ENCODE results near the gene ZCCHC7. TPM values are rescaled to one million over a fixed set of nuclear protein-coding genes. Genes with fewer than 3 reads are reported as not detected.
A peak's percentile ranks its signal among the peaks of the same experiment; 100 is the strongest.

The ZCCHC7 gene
- total RNA-seq, 2 experiments from 2014 or later, result 76.4 to 108 TPM

- CTCF ChIA-PET (ENCODE audit: unreplicated experiment), result interaction anchor here (1.6 to 1.7 kb wide), 2 partner anchors 9 to 31 kb away, joined by 4 to 7 read pairs; no protein-coding TSS in a partner anchor
- no peak for DNase-seq (ENCODE audit: low spot score)
Measured at GRCh38 chr9:37380570-37380969, 260.2 kb downstream of the ZCCHC7 start.

DNA sequence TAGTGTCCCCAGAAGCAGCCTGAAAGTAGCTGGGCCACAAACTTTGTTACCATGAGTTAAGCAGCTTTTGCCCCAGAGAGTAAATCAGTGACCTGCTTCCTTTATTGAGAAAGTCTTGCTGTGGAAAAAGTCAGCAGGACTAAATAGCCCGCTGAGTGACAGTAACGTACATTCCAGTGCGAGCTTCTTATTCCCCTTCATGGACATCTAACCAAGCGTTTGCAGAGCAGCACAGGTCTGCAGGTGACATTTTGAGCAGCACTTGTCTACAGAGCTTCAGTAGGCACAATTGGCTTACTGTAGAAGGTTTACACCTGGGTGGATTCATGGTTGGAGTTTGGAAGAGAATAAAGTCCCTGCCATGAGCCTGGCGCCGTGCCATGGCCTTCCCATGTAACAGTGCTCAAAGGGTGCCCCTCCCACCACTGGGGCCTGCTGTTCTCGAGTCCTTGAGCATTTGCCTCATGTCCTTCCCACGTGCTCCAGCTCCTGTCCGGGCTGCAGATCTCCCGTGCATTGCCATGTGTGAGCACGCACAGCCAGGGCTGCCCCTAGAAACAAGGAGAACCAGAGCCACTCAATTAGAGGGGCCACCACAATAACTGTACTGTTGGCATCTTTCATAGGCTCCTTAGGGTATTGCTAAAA, 260.8 kb downstream of the ZCCHC7 start:
- BruUV-seq (replicated peaks), result no TSS peak
- Histone ChIP-seq H3K9me3 (ENCODE audit: low read length) (peaks cover 5% of the 10 kb centered on the region; the same call in 1 of the 2 replicates), H4K20me1 (ENCODE audit: insufficient read depth, low read length) (no peaks in the 10 kb centered on the region), H2AFZ (ENCODE audit: low read length) (peak overlapping the region; percentile 72), H3K4me2 (ENCODE audit: low read length) (peak overlapping the region; percentile 54), H3K9me2 (ENCODE audit: insufficient read depth, low read length) (no peaks in the 10 kb centered on the region), H3K79me2 (ENCODE audit: insufficient read depth, low read depth, low read length) (no peaks in the 10 kb centered on the region), H3K27ac (ENCODE audit: low read depth, low read length, poor library complexity, severe bottlenecking) (peak overlapping the region; percentile 90), H3K4me3 (ENCODE audit: low read depth, low read length, poor library complexity, severe bottlenecking) (no peak overlapping the region), H3K4me1 (ENCODE audit: insufficient read depth, low read length, poor library complexity, severe bottlenecking) (peaks cover 93% of the 10 kb centered on the region), H3K36me3 (ENCODE audit: insufficient read depth, low read length) (peaks cover 7% of the 10 kb centered on the region)
- ChIA-PET CTCF (ENCODE audit: unreplicated experiment) (interaction anchor here (0.5 to 1.7 kb wide), 3 partner anchors 9 to 325 kb away, joined by 4 to 7 read pairs (median 6); no protein-coding TSS in a partner anchor), POLR2A (interaction anchor here (1.1 to 12.9 kb wide), 13 partner anchors 9 to 306 kb away, joined by 3 to 170 read pairs (median 8); no protein-coding TSS in a partner anchor)
- TF ChIP-seq EZH2phosphoT487 (IDR thresholded peaks at IDR 0.05; ENCODE audit: borderline replicate concordance, low read depth, low read length), result no peak
- TF ChIP-seq, protein P1, sequence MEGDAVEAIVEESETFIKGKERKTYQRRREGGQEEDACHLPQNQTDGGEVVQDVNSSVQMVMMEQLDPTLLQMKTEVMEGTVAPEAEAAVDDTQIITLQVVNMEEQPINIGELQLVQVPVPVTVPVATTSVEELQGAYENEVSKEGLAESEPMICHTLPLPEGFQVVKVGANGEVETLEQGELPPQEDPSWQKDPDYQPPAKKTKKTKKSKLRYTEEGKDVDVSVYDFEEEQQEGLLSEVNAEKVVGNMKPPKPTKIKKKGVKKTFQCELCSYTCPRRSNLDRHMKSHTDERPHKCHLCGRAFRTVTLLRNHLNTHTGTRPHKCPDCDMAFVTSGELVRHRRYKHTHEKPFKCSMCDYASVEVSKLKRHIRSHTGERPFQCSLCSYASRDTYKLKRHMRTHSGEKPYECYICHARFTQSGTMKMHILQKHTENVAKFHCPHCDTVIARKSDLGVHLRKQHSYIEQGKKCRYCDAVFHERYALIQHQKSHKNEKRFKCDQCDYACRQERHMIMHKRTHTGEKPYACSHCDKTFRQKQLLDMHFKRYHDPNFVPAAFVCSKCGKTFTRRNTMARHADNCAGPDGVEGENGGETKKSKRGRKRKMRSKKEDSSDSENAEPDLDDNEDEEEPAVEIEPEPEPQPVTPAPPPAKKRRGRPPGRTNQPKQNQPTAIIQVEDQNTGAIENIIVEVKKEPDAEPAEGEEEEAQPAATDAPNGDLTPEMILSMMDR (conservative IDR thresholded peaks at IDR 0.05; ENCODE audit: low read length), result no peak
- DNase-seq (ENCODE audit: low spot score), result peak; percentile 43
- intact Hi-C loops (cut with micrococcal nuclease; ENCODE audit: unreplicated experiment), result no loop called here

More at GRCh38 chr9:37380570-37380969, 260.2 kb downstream of the ZCCHC7 start:
- Histone ChIP-seq H3K79me2 (ENCODE audit: insufficient read depth, low read depth, low read length) (no peaks in the 10 kb centered on the region), H3K9me2 (ENCODE audit: insufficient read depth, low read length) (no peaks in the 10 kb centered on the region), H2AFZ (ENCODE audit: low read length) (peak overlapping the region; percentile 72), H4K20me1 (ENCODE audit: insufficient read depth, low read length) (no peaks in the 10 kb centered on the region), H3K4me2 (ENCODE audit: low read length) (peak overlapping the region; percentile 54), H3K36me3 (ENCODE audit: insufficient read depth, low read length) (peaks cover 7% of the 10 kb centered on the region), H3K4me1 (ENCODE audit: insufficient read depth, low read length, poor library complexity, severe bottlenecking) (peaks cover 93% of the 10 kb centered on the region), H3K27ac (ENCODE audit: low read depth, low read length, poor library complexity, severe bottlenecking) (peak overlapping the region; percentile 90), H3K4me3 (ENCODE audit: low read depth, low read length, poor library complexity, severe bottlenecking) (peak overlapping the region; percentile 1), H3K9me3 (ENCODE audit: low read length) (peaks cover 5% of the 10 kb centered on the region; the same call in 1 of the 2 replicates)
- POLR2A ChIA-PET, result interaction anchor here (1.1 to 12.9 kb wide), 13 partner anchors 8 to 305 kb away, joined by 3 to 170 read pairs (median 8); no protein-coding TSS in a partner anchor
- TF ChIP-seq EZH2phosphoT487 (IDR thresholded peaks at IDR 0.05; ENCODE audit: borderline replicate concordance, low read depth, low read length), result no peak
- TF ChIP-seq, protein P1 (conservative IDR thresholded peaks at IDR 0.05; ENCODE audit: low read length), result no peak
- intact Hi-C loops (cut with micrococcal nuclease; ENCODE audit: unreplicated experiment), result no loop called here
- no TSS peak for BruUV-seq (replicated peaks)

All from OCI-LY7 (cell line).